Measurements from ENCODE around the gene NTRK2. TPM values are rescaled to one million over a fixed set of nuclear protein-coding genes. Genes with fewer than 3 reads are reported as not detected.

NTRK2 gene
- total RNA-seq, 1 donor from 2014 or later, result 0.02 TPM

DNA sequence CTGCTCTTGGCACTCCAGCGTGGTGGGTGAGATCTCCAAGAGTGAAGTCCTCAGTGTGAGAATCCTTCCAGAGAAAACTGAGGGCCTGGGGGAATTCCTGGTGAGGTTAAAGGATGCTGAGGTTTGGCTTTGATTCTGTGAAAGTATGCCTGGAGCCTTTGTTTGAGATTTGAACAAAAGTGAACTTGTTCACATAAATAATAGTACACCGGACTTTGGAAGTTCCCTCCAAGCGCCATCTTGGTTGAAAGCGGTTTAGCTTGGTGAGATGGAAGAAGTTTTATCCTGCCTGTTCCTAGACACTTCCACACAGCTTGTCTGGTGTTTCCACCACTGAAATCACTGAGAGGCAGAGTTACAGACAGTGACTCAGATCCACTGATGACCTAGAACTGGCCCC, 286.4 kb downstream of the NTRK2 start:
- no peaks in the 10 kb centered on the region for H3K79me2 ChIP-seq (ENCODE audit: low read depth)
- no peaks in the 10 kb centered on the region for H4K20me1 ChIP-seq (ENCODE audit: low read depth)
- Mint-ChIP-seq H3K27ac (no peak overlapping the region), H3K4me3 (no peak overlapping the region), H3K27me3 (ENCODE audit: insufficient read depth, low read depth) (peaks cover 6% of the 10 kb centered on the region), H3K36me3 (peaks cover 3% of the 10 kb centered on the region), H3K4me1 (peaks cover 27% of the 10 kb centered on the region), H3K9me3 (no peaks in the 10 kb centered on the region)
- no peaks in the 10 kb centered on the region for H3K9me3 ChIP-seq (ENCODE audit: low read depth)
- no peaks in the 10 kb centered on the region for H3K36me3 ChIP-seq
- no peaks in the 10 kb centered on the region for H3F3A ChIP-seq (ENCODE audit: low read depth)
- H3K27me3 ChIP-seq, result peaks cover 7% of the 10 kb centered on the region
- no peak overlapping the region for H3K4me3 ChIP-seq
- H3K4me1 ChIP-seq, result peaks cover 16% of the 10 kb centered on the region
- no peak overlapping the region for H3K9ac ChIP-seq
- no peak overlapping the region for H3K4me2 ChIP-seq
- no peak overlapping the region for H3K27ac ChIP-seq
- TF ChIP-seq EZH2 (IDR thresholded peaks at IDR 0.05), result no peak
- TF ChIP-seq, protein P1, sequence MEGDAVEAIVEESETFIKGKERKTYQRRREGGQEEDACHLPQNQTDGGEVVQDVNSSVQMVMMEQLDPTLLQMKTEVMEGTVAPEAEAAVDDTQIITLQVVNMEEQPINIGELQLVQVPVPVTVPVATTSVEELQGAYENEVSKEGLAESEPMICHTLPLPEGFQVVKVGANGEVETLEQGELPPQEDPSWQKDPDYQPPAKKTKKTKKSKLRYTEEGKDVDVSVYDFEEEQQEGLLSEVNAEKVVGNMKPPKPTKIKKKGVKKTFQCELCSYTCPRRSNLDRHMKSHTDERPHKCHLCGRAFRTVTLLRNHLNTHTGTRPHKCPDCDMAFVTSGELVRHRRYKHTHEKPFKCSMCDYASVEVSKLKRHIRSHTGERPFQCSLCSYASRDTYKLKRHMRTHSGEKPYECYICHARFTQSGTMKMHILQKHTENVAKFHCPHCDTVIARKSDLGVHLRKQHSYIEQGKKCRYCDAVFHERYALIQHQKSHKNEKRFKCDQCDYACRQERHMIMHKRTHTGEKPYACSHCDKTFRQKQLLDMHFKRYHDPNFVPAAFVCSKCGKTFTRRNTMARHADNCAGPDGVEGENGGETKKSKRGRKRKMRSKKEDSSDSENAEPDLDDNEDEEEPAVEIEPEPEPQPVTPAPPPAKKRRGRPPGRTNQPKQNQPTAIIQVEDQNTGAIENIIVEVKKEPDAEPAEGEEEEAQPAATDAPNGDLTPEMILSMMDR (IDR thresholded peaks at IDR 0.05), result no peak
- no peak for TF ChIP-seq EZH2phosphoT487 (IDR thresholded peaks at IDR 0.05)
- no peak for DNase-seq (ENCODE audit: low spot score)
- no peak overlapping the region for H2AFZ ChIP-seq (replicated peaks)

DNA sequence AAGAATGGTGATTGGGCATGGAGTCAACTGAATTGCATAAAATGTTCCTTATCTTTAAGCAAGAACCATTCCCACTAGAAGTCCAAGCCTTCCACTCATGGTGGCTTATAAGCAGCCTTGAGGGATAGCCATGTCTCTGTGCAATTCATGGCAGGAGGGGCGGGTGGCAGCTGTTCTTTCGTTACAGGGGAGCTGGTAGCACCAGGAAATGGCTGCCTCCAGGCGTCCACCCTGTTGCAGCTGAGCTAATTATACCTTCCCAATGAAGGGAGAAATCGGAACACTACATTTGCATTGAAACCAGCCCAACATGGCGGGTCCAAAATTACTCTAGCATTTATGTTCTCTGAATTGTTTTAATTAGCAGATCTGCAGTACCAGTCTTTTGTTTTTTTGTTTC, 289.8 kb downstream of the NTRK2 start:
- no peaks in the 10 kb centered on the region for H3K9me3 Mint-ChIP-seq
- H3K4me3 Mint-ChIP-seq, result no peak overlapping the region
- H3K27me3 ChIP-seq, result peaks cover 5% of the 10 kb centered on the region
- peaks cover 2% of the 10 kb centered on the region for H3K4me1 Mint-ChIP-seq
- peaks cover 6% of the 10 kb centered on the region for H3K27me3 Mint-ChIP-seq (ENCODE audit: insufficient read depth, low read depth)
- TF ChIP-seq EZH2 (IDR thresholded peaks at IDR 0.05), result no peak
- TF ChIP-seq EZH2phosphoT487 (IDR thresholded peaks at IDR 0.05), result no peak
- TF ChIP-seq, protein P1 (IDR thresholded peaks at IDR 0.05), result no peak
- no peak overlapping the region for H3K4me3 ChIP-seq
- no peak overlapping the region for H3K4me2 ChIP-seq
- DNase-seq (ENCODE audit: low spot score), result no peak
- H3F3A ChIP-seq (ENCODE audit: low read depth), result no peaks in the 10 kb centered on the region
- no peaks in the 10 kb centered on the region for H3K79me2 ChIP-seq (ENCODE audit: low read depth)
- no peak overlapping the region for H3K9ac ChIP-seq
- no peaks in the 10 kb centered on the region for H3K4me1 ChIP-seq
- H3K36me3 ChIP-seq, result no peaks in the 10 kb centered on the region
- no peaks in the 10 kb centered on the region for H4K20me1 ChIP-seq (ENCODE audit: low read depth)
- peaks cover 3% of the 10 kb centered on the region for H3K36me3 Mint-ChIP-seq
- no peaks in the 10 kb centered on the region for H3K9me3 ChIP-seq (ENCODE audit: low read depth)
- H2AFZ ChIP-seq (replicated peaks), result no peak overlapping the region
- H3K27ac ChIP-seq, result no peak overlapping the region
- H3K27ac Mint-ChIP-seq, result no peak overlapping the region

DNA sequence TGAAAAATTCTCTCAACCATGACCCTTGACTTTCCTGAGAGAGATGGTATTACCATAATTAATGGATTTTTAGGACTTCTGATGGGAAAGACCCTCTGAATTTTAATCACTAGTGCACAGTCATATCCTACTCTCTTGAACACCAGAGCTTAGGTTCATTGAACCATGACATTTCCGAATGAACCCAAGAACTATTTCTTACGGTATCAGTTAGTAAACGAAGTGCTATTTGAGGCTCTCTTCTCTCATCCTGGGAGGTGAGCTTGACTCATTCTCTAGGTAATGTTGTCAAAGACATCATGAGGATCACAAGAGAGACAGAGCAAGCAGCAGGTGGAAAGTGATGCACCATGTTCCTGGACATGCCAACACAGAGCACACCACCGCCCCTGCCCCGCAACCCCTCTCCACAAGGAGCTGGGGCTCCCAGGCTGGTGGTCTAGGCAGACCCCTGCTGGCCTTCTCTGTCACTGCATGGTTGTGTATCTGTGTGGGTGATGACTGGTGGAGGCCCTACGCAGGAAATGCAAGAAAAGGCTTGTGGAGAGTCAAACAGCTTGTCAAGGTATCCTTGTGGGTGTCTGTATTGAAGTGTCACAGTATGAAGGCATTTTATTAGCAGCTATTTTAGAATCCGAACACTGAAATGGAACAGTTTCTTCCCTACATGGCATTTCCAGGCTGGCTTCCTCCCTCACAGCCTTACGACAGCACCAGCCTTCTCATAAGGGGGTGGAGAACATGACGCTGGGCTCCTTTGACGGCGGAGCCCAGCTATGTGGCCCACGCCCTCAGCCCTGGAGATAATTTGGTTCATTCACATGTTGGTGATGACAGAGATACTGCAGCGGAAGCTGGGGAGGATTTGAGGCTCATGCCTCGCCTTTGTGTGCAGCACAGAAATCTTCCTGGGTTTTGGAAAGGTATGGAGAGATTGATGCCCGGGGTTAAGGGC, 297.6 kb downstream of the NTRK2 start:
- Histone ChIP-seq H3F3A (ENCODE audit: low read depth) (no peaks in the 10 kb centered on the region), H3K4me2 (no peak overlapping the region), H3K27me3 (no peaks in the 10 kb centered on the region), H2AFZ (replicated peaks) (peak overlapping the region; percentile 12), H3K4me1 (no peaks in the 10 kb centered on the region), H4K20me1 (ENCODE audit: low read depth) (no peaks in the 10 kb centered on the region), H3K27ac (no peak overlapping the region), H3K9ac (no peak overlapping the region), H3K36me3 (no peaks in the 10 kb centered on the region), H3K9me3 (ENCODE audit: low read depth) (no peaks in the 10 kb centered on the region), H3K4me3 (no peak overlapping the region), H3K79me2 (ENCODE audit: low read depth) (no peaks in the 10 kb centered on the region)
- peaks cover 4% of the 10 kb centered on the region for H3K4me1 Mint-ChIP-seq
- peaks cover 3% of the 10 kb centered on the region for H3K27me3 Mint-ChIP-seq (ENCODE audit: insufficient read depth, low read depth)
- no peaks in the 10 kb centered on the region for H3K36me3 Mint-ChIP-seq
- no peak overlapping the region for H3K27ac Mint-ChIP-seq
- no peak overlapping the region for H3K4me3 Mint-ChIP-seq
- no peak for TF ChIP-seq EZH2phosphoT487 (IDR thresholded peaks at IDR 0.05)
- TF ChIP-seq, protein P1 (IDR thresholded peaks at IDR 0.05), result peak; percentile 70
- no peaks in the 10 kb centered on the region for H3K9me3 Mint-ChIP-seq
- peak; percentile 77 for DNase-seq (ENCODE audit: low spot score)

Measured in neural progenitor cell (in vitro differentiated cells).